ENCODE data around the gene MAML3. TPM values are rescaled to one million over a fixed set of nuclear protein-coding genes. Genes with fewer than 3 reads are reported as not detected.

Gene MAML3
- total and polyA plus RNA-seq, 2 experiments from 2014 or later: 1.7 to 6.5 TPM

DNA sequence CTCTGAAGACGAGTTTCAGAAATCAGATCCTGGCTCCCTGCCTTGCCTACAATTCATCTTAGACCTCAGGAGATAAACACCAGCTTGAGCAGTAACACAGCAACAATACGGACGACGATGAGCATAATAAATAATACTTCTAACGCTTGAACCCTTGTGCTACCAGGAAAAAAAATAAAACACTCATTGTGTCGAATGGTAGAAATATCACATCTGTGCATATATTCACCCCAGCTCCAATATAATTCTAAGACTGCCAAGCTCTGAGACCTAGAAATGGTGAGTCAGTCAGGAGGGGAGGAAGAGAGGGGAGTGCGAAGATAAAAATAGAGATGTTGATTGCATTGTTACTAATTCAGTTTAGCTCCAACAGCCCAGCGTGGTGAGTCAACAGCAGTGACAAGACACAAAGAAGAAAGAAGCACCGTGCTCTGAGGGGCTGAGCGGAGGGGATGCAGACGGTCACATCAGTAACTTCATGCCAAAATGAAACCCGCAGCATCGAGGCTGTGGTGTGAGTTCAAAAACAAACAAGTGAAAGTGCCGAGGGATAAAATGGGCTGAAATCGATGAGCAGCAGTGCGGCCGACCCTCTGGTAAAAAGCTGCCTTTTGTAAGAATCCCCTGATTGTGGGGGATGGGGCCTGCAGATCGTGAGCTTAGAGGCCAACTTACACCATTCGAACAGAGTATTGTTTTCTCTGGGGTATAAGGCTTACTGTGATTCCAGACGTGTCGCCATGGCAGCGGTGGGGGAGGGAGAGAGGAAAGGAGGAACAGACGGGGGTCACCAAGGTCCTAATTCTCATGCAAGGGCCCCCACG is 338.0 kb downstream of the MAML3 start:
- TF ChIP-seq EZH2 (IDR thresholded peaks at IDR 0.05; ENCODE audit: low read depth, unreplicated experiment) (no peak), EZH2phosphoT487 (IDR thresholded peaks at IDR 0.05; ENCODE audit: unreplicated experiment) (no peak), CREB1 (CRISPR knock-in tag; IDR thresholded peaks at IDR 0.05; ENCODE audit: low read depth) (no peak), JUNB (IDR thresholded peaks at IDR 0.05; ENCODE audit: unreplicated experiment) (no peak), POLR2AphosphoS5 (IDR thresholded peaks at IDR 0.05; ENCODE audit: low read depth) (no peak), ZNF331 (CRISPR knock-in tag; IDR thresholded peaks at IDR 0.05; ENCODE audit: low read depth) (no peak), NANOG (IDR thresholded peaks at IDR 0.05; ENCODE audit: borderline replicate concordance) (no peak), ZNF114 (CRISPR knock-in tag; IDR thresholded peaks at IDR 0.05) (no peak), STAT1 (IDR thresholded peaks at IDR 0.05; ENCODE audit: unreplicated experiment) (no peak)
- TF ChIP-seq, protein P1, sequence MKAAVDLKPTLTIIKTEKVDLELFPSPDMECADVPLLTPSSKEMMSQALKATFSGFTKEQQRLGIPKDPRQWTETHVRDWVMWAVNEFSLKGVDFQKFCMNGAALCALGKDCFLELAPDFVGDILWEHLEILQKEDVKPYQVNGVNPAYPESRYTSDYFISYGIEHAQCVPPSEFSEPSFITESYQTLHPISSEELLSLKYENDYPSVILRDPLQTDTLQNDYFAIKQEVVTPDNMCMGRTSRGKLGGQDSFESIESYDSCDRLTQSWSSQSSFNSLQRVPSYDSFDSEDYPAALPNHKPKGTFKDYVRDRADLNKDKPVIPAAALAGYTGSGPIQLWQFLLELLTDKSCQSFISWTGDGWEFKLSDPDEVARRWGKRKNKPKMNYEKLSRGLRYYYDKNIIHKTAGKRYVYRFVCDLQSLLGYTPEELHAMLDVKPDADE (IDR thresholded peaks at IDR 0.05): no peak
- TF ChIP-seq, protein P2, sequence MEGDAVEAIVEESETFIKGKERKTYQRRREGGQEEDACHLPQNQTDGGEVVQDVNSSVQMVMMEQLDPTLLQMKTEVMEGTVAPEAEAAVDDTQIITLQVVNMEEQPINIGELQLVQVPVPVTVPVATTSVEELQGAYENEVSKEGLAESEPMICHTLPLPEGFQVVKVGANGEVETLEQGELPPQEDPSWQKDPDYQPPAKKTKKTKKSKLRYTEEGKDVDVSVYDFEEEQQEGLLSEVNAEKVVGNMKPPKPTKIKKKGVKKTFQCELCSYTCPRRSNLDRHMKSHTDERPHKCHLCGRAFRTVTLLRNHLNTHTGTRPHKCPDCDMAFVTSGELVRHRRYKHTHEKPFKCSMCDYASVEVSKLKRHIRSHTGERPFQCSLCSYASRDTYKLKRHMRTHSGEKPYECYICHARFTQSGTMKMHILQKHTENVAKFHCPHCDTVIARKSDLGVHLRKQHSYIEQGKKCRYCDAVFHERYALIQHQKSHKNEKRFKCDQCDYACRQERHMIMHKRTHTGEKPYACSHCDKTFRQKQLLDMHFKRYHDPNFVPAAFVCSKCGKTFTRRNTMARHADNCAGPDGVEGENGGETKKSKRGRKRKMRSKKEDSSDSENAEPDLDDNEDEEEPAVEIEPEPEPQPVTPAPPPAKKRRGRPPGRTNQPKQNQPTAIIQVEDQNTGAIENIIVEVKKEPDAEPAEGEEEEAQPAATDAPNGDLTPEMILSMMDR (conservative IDR thresholded peaks at IDR 0.05; ENCODE audit: low read depth in 2 of 2): no peak
- TF ChIP-seq, protein P3, sequence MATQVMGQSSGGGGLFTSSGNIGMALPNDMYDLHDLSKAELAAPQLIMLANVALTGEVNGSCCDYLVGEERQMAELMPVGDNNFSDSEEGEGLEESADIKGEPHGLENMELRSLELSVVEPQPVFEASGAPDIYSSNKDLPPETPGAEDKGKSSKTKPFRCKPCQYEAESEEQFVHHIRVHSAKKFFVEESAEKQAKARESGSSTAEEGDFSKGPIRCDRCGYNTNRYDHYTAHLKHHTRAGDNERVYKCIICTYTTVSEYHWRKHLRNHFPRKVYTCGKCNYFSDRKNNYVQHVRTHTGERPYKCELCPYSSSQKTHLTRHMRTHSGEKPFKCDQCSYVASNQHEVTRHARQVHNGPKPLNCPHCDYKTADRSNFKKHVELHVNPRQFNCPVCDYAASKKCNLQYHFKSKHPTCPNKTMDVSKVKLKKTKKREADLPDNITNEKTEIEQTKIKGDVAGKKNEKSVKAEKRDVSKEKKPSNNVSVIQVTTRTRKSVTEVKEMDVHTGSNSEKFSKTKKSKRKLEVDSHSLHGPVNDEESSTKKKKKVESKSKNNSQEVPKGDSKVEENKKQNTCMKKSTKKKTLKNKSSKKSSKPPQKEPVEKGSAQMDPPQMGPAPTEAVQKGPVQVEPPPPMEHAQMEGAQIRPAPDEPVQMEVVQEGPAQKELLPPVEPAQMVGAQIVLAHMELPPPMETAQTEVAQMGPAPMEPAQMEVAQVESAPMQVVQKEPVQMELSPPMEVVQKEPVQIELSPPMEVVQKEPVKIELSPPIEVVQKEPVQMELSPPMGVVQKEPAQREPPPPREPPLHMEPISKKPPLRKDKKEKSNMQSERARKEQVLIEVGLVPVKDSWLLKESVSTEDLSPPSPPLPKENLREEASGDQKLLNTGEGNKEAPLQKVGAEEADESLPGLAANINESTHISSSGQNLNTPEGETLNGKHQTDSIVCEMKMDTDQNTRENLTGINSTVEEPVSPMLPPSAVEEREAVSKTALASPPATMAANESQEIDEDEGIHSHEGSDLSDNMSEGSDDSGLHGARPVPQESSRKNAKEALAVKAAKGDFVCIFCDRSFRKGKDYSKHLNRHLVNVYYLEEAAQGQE (IDR thresholded peaks at IDR 0.05; ENCODE audit: unreplicated experiment): no peak
- TF ChIP-seq, protein P4, sequence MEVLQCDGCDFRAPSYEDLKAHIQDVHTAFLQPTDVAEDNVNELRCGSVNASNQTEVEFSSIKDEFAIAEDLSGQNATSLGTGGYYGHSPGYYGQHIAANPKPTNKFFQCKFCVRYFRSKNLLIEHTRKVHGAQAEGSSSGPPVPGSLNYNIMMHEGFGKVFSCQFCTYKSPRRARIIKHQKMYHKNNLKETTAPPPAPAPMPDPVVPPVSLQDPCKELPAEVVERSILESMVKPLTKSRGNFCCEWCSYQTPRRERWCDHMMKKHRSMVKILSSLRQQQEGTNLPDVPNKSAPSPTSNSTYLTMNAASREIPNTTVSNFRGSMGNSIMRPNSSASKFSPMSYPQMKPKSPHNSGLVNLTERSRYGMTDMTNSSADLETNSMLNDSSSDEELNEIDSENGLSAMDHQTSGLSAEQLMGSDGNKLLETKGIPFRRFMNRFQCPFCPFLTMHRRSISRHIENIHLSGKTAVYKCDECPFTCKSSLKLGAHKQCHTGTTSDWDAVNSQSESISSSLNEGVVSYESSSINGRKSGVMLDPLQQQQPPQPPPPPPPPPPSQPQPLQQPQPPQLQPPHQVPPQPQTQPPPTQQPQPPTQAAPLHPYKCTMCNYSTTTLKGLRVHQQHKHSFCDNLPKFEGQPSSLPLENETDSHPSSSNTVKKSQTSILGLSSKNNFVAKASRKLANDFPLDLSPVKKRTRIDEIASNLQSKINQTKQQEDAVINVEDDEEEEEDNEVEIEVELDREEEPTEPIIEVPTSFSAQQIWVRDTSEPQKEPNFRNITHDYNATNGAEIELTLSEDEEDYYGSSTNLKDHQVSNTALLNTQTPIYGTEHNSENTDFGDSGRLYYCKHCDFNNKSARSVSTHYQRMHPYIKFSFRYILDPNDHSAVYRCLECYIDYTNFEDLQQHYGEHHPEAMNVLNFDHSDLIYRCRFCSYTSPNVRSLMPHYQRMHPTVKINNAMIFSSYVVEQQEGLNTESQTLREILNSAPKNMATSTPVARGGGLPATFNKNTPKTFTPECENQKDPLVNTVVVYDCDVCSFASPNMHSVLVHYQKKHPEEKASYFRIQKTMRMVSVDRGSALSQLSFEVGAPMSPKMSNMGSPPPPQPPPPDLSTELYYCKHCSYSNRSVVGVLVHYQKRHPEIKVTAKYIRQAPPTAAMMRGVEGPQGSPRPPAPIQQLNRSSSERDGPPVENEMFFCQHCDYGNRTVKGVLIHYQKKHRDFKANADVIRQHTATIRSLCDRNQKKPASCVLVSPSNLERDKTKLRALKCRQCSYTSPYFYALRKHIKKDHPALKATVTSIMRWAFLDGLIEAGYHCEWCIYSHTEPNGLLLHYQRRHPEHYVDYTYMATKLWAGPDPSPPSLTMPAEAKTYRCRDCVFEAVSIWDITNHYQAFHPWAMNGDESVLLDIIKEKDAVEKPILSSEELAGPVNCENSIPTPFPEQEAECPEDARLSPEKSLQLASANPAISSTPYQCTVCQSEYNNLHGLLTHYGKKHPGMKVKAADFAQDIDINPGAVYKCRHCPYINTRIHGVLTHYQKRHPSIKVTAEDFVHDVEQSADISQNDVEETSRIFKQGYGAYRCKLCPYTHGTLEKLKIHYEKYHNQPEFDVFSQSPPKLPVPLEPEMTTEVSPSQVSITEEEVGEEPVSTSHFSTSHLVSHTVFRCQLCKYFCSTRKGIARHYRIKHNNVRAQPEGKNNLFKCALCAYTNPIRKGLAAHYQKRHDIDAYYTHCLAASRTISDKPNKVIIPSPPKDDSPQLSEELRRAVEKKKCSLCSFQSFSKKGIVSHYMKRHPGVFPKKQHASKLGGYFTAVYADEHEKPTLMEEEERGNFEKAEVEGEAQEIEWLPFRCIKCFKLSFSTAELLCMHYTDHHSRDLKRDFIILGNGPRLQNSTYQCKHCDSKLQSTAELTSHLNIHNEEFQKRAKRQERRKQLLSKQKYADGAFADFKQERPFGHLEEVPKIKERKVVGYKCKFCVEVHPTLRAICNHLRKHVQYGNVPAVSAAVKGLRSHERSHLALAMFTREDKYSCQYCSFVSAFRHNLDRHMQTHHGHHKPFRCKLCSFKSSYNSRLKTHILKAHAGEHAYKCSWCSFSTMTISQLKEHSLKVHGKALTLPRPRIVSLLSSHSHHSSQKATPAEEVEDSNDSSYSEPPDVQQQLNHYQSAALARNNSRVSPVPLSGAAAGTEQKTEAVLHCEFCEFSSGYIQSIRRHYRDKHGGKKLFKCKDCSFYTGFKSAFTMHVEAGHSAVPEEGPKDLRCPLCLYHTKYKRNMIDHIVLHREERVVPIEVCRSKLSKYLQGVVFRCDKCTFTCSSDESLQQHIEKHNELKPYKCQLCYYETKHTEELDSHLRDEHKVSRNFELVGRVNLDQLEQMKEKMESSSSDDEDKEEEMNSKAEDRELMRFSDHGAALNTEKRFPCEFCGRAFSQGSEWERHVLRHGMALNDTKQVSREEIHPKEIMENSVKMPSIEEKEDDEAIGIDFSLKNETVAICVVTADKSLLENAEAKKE (CRISPR knock-in tag; IDR thresholded peaks at IDR 0.05): no peak
- Mint-ChIP-seq H3K36me3 (ENCODE audit: low read depth) (peaks cover 3% of the 10 kb centered on the region), H3K4me1 (peaks cover 43% of the 10 kb centered on the region), H3K9me3 (peaks cover 3% of the 10 kb centered on the region; the same call in 2 of the 3 replicates), H3K27me3 (ENCODE audit: insufficient read depth, low read depth, poor library complexity) (peaks cover 4% of the 10 kb centered on the region), H3K27ac (peak overlapping the region; percentile 96), H3K4me3 (peak overlapping the region; percentile 67)
- Histone ChIP-seq H3F3A (replicated peaks; ENCODE audit: low read depth) (no peaks in the 10 kb centered on the region), H2AFZ (peak overlapping the region; percentile 82), H3K4me3 (peak overlapping the region; percentile 48), H4K20me1 (replicated peaks; ENCODE audit: insufficient read depth) (no peaks in the 10 kb centered on the region), H3K4me2 (peak overlapping the region; percentile 76), H3K36me3 (ENCODE audit: insufficient read depth) (no peaks in the 10 kb centered on the region; the same call in 1 of the 2 replicates), H3K9me2 (ENCODE audit: insufficient read depth) (peaks cover 11% of the 10 kb centered on the region; the same call in 1 of the 2 replicates), H3K27ac (ENCODE audit: low read depth) (peak overlapping the region; percentile 77), H3K27me3 (ENCODE audit: insufficient read depth) (no peaks in the 10 kb centered on the region), H3K79me2 (replicated peaks; ENCODE audit: insufficient read depth) (no peaks in the 10 kb centered on the region), H3K4me1 (ENCODE audit: insufficient read depth) (peaks cover 25% of the 10 kb centered on the region)
- DNase-seq (ENCODE audit: low spot score) (peak; percentile 80), ATAC-seq (peak; percentile 90)
